SK-N-SH treated with all-trans-retinoic acid at 6 μM for 48 hours (cell line): ENCODE measurements around the gene ZEB1.

Experiments
- ATAC-seq: fragments of 200-7000 bp; cut with Tn5 transposase; 3 replicates; pipeline ENCODE4 v1.9.1; 2020; ENCODE audit warnings: mild to moderate bottlenecking, moderate library complexity
- BACH2 ChIP-seq: fragments of 250-450 bp; sonication (Bioruptor Pico); IDR thresholded peaks from 2 replicates; pipeline ENCODE4 v1.9.0; 2021; ENCODE audit warnings: mild to moderate bottlenecking, borderline replicate concordance
- ESRRG ChIP-seq: fragments of 250-450 bp; sonication (Bioruptor Pico); IDR thresholded peaks from 2 replicates; pipeline ENCODE4 v1.6.1; 2021; ENCODE audit warnings: mild to moderate bottlenecking
- ISL1 ChIP-seq: fragments of 250-450 bp; sonication (Bioruptor Pico); IDR thresholded peaks from 2 replicates; pipeline ENCODE4 v2.1.2; 2022; ENCODE audit warnings: mild to moderate bottlenecking, moderate library complexity
- OSR1 ChIP-seq: fragments of 250-450 bp; sonication (Bioruptor Pico); IDR thresholded peaks from 2 replicates; pipeline ENCODE4 v1.8.0; 2022; ENCODE audit warnings: moderate library complexity, mild to moderate bottlenecking, inconsistent platforms
- PPARA ChIP-seq: fragments of 250-450 bp; sonication (Bioruptor Pico); IDR thresholded peaks from 2 replicates; pipeline ENCODE4 v1.5.0; 2020; ENCODE audit warnings: mild to moderate bottlenecking, borderline replicate concordance
- SNAI2 ChIP-seq: fragments of 250-450 bp; sonication (Bioruptor Pico); IDR thresholded peaks from 2 replicates; pipeline ENCODE4 v1.5.0; 2020; ENCODE audit warnings: mild to moderate bottlenecking, moderate library complexity
- TCF4 ChIP-seq: fragments of 250-450 bp; sonication (Bioruptor Pico); IDR thresholded peaks from 2 replicates; pipeline ENCODE4 v1.8.0; 2021; ENCODE audit warnings: mild to moderate bottlenecking, moderate library complexity, borderline replicate concordance
- TOX ChIP-seq: fragments of 250-450 bp; sonication (Bioruptor Pico); IDR thresholded peaks from 2 replicates; pipeline ENCODE4 v1.8.0; 2021; ENCODE audit warnings: mild to moderate bottlenecking, moderate library complexity, borderline replicate concordance
- ZC3H10 ChIP-seq: fragments of 250-450 bp; sonication (Bioruptor Pico); IDR thresholded peaks from 2 replicates; pipeline ENCODE4 v1.5.1; 2021; ENCODE audit warnings: mild to moderate bottlenecking, moderate library complexity
- ZFP3 ChIP-seq: fragments of 250-450 bp; sonication (Bioruptor Pico); IDR thresholded peaks from 2 replicates; pipeline ENCODE4 v1.5.0; 2020; ENCODE audit warnings: mild to moderate bottlenecking, moderate library complexity
- ZFP30 ChIP-seq: fragments of 450-650 bp; formaldehyde crosslinking; IDR thresholded peaks from 2 replicates; pipeline ENCODE4 v1.5.0; 2022; ENCODE audit warnings: mild to moderate bottlenecking, moderate library complexity
- ZNF565 ChIP-seq: fragments of 450-650 bp; formaldehyde crosslinking; conservative IDR thresholded peaks from 2 replicates; pipeline ENCODE4 v1.5.0; 2020; ENCODE audit warnings: low read depth, mild to moderate bottlenecking, moderate library complexity
- ZNF70 ChIP-seq: fragments of 450-650 bp; formaldehyde crosslinking; IDR thresholded peaks from 2 replicates; pipeline ENCODE4 v1.5.0; 2020; ENCODE audit warnings: mild to moderate bottlenecking, moderate library complexity
- TF ChIP-seq, protein P1 (sequence below): fragments of 250-450 bp; sonication (Bioruptor Pico); IDR thresholded peaks from 2 replicates; pipeline ENCODE4 v1.5.1; 2021; ENCODE audit warnings: mild to moderate bottlenecking, moderate library complexity
- TF ChIP-seq, protein P2 (sequence below): fragments of 250-450 bp; sonication (Bioruptor Pico); IDR thresholded peaks from 2 replicates; pipeline ENCODE4 v1.8.0; 2021; ENCODE audit warnings: low read depth, mild to moderate bottlenecking, moderate library complexity, borderline replicate concordance
- TF ChIP-seq, protein P3 (sequence below): fragments of 250-450 bp; sonication (Bioruptor Pico); IDR thresholded peaks from 2 replicates; pipeline ENCODE4 v1.5.0; 2020; ENCODE audit warnings: mild to moderate bottlenecking, moderate library complexity
- TF ChIP-seq, protein P4 (sequence below): fragments of 250-450 bp; sonication (Bioruptor Pico); IDR thresholded peaks from 2 replicates; pipeline ENCODE4 v1.8.0; 2020; ENCODE audit warnings: mild to moderate bottlenecking, moderate library complexity, borderline replicate concordance
- TF ChIP-seq, protein P5 (sequence below): fragments of 250-450 bp; sonication (Bioruptor Pico); IDR thresholded peaks from 2 replicates; pipeline ENCODE4 v1.5.1; 2020; ENCODE audit warnings: low read depth, mild to moderate bottlenecking, moderate library complexity

The ZEB1 gene

DNA sequence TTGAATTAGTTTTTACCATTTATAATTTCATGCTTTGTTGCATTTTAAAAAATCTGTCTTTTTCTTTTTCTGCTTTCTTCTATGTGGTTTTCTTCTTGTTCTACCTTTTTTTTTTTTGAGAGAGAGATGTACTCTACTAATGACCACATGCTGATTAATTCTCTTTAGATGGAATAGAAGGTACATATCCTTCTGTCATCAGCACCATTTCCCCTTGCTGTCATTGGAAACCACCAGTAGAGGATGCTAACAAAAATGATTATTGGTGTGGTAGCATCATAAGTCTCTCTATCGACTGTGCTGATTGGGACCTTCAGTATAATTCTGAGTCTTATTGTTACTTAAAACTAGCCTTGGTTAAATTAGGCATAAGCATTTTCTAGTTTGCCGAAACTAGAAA lies 3.6 kb downstream of the ZEB1 start (continued):
- TF ChIP-seq, protein P1, sequence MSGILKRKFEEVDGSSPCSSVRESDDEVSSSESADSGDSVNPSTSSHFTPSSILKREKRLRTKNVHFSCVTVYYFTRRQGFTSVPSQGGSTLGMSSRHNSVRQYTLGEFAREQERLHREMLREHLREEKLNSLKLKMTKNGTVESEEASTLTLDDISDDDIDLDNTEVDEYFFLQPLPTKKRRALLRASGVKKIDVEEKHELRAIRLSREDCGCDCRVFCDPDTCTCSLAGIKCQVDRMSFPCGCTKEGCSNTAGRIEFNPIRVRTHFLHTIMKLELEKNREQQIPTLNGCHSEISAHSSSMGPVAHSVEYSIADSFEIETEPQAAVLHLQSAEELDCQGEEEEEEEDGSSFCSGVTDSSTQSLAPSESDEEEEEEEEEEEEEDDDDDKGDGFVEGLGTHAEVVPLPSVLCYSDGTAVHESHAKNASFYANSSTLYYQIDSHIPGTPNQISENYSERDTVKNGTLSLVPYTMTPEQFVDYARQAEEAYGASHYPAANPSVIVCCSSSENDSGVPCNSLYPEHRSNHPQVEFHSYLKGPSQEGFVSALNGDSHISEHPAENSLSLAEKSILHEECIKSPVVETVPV (CRISPR knock-in tag) = no peak

DNA sequence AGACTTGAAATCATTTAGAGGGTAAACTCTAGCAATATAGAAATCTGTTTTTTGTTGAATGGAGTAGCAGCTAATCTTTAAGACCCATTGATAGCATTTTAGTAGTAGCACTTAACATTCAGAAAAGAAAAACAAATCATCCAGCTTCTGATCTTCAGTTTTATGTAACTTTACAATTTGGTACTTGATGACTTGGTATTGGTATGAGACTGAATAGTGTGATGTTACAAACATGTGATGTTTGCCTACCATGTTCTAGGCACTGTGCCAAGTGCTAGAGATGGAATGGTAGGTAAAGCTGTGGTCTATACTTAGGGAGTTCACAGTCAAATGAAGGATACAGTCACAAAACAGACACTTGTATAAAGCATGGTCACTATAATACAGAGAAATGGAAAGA lies 21.3 kb downstream of the ZEB1 start:
- TF ChIP-seq TCF4 (no peak), OSR1 (no peak), TOX (CRISPR knock-in tag) (no peak), ESRRG (CRISPR knock-in tag) (no peak), ZNF70 (no peak), ZC3H10 (CRISPR knock-in tag) (no peak), BACH2 (CRISPR knock-in tag) (no peak), ZFP3 (CRISPR knock-in tag) (no peak), ZNF565 (CRISPR knock-in tag) (no peak), SNAI2 (CRISPR knock-in tag) (no peak), PPARA (CRISPR knock-in tag) (no peak)
- TF ChIP-seq, protein P2, sequence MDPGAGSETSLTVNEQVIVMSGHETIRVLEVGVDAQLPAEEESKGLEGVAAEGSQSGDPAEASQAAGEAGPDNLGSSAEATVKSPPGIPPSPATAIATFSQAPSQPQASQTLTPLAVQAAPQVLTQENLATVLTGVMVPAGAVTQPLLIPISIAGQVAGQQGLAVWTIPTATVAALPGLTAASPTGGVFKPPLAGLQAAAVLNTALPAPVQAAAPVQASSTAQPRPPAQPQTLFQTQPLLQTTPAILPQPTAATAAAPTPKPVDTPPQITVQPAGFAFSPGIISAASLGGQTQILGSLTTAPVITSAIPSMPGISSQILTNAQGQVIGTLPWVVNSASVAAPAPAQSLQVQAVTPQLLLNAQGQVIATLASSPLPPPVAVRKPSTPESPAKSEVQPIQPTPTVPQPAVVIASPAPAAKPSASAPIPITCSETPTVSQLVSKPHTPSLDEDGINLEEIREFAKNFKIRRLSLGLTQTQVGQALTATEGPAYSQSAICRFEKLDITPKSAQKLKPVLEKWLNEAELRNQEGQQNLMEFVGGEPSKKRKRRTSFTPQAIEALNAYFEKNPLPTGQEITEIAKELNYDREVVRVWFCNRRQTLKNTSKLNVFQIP (CRISPR knock-in tag) = no peak
- TF ChIP-seq, protein P1 (CRISPR knock-in tag) = no peak
- TF ChIP-seq, protein P3, sequence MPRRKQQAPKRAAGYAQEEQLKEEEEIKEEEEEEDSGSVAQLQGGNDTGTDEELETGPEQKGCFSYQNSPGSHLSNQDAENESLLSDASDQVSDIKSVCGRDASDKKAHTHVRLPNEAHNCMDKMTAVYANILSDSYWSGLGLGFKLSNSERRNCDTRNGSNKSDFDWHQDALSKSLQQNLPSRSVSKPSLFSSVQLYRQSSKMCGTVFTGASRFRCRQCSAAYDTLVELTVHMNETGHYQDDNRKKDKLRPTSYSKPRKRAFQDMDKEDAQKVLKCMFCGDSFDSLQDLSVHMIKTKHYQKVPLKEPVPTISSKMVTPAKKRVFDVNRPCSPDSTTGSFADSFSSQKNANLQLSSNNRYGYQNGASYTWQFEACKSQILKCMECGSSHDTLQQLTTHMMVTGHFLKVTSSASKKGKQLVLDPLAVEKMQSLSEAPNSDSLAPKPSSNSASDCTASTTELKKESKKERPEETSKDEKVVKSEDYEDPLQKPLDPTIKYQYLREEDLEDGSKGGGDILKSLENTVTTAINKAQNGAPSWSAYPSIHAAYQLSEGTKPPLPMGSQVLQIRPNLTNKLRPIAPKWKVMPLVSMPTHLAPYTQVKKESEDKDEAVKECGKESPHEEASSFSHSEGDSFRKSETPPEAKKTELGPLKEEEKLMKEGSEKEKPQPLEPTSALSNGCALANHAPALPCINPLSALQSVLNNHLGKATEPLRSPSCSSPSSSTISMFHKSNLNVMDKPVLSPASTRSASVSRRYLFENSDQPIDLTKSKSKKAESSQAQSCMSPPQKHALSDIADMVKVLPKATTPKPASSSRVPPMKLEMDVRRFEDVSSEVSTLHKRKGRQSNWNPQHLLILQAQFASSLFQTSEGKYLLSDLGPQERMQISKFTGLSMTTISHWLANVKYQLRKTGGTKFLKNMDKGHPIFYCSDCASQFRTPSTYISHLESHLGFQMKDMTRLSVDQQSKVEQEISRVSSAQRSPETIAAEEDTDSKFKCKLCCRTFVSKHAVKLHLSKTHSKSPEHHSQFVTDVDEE (CRISPR knock-in tag) = no peak
- TF ChIP-seq, protein P4, sequence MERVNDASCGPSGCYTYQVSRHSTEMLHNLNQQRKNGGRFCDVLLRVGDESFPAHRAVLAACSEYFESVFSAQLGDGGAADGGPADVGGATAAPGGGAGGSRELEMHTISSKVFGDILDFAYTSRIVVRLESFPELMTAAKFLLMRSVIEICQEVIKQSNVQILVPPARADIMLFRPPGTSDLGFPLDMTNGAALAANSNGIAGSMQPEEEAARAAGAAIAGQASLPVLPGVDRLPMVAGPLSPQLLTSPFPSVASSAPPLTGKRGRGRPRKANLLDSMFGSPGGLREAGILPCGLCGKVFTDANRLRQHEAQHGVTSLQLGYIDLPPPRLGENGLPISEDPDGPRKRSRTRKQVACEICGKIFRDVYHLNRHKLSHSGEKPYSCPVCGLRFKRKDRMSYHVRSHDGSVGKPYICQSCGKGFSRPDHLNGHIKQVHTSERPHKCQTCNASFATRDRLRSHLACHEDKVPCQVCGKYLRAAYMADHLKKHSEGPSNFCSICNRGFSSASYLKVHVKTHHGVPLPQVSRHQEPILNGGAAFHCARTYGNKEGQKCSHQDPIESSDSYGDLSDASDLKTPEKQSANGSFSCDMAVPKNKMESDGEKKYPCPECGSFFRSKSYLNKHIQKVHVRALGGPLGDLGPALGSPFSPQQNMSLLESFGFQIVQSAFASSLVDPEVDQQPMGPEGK (CRISPR knock-in tag) = no peak
- ATAC-seq = no peak

DNA sequence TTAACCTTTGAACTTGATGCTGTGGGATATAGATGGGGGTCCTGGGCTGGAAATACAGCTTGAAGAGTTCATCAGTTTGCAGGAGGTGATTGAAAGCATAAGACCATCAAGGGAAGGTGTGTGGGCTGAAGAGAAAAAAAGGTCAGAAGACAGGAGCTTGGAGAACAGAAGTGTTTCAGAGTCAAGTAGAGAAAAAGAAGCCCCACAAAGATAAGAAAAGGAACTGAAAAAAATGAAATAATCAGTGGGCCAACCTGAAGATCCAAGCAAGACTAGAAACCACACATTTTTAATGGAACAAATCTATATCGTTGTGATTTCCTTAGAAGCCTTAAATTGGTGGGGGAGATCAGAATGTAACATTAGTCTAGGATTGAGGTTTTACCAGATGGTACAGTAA lies 22.5 kb downstream of the ZEB1 start:
- ATAC-seq = no peak
- TF ChIP-seq ZNF565 (CRISPR knock-in tag) = no peak
- TF ChIP-seq ISL1 = no peak
- no peak for TF ChIP-seq ZFP30 (CRISPR knock-in tag)
- TF ChIP-seq BACH2 (CRISPR knock-in tag) = no peak
- TF ChIP-seq, protein P2 (CRISPR knock-in tag) = no peak
- no peak for TF ChIP-seq OSR1
- TF ChIP-seq, protein P4 (CRISPR knock-in tag) = no peak
- TF ChIP-seq, protein P5, sequence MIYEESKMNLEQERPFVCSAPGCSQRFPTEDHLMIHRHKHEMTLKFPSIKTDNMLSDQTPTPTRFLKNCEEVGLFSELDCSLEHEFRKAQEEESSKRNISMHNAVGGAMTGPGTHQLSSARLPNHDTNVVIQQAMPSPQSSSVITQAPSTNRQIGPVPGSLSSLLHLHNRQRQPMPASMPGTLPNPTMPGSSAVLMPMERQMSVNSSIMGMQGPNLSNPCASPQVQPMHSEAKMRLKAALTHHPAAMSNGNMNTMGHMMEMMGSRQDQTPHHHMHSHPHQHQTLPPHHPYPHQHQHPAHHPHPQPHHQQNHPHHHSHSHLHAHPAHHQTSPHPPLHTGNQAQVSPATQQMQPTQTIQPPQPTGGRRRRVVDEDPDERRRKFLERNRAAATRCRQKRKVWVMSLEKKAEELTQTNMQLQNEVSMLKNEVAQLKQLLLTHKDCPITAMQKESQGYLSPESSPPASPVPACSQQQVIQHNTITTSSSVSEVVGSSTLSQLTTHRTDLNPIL = no peak
- no peak for TF ChIP-seq TOX (CRISPR knock-in tag)
- TF ChIP-seq ESRRG (CRISPR knock-in tag) = no peak
